NCI-H146 treated with DMSO at 0.1 percent for 48 hours (cell line): ENCODE measurements around the gene ZNF827.

Experiments
- DNase-seq: peaks from one replicate; lab custom pipeline; 2025; ENCODE audit not compliant: unreplicated experiment; lab: John Stamatoyannopoulos, UW

The ZNF827 gene

GRCh38 chr4:145890689-145891088 is 47.9 kb downstream of the ZNF827 start:
- DNase-seq: no peak

- no peak for DNase-seq
These were observed 50.2 kb downstream of the ZNF827 start for GRCh38 chr4:145888393-145888792.

- DNase-seq: no peak
These were observed 51.2 kb downstream of the ZNF827 start for GRCh38 chr4:145887241-145887991.

- DNase-seq: no peak
These were observed 51.8 kb downstream of the ZNF827 start for GRCh38 chr4:145886871-145887240.

- no peak for DNase-seq
These were observed 53.0 kb downstream of the ZNF827 start for GRCh38 chr4:145885666-145886065.

- DNase-seq: no peak
These were observed 53.8 kb downstream of the ZNF827 start for GRCh38 chr4:145884775-145885174.

- DNase-seq: no peak
These were observed 55.4 kb downstream of the ZNF827 start for GRCh38 chr4:145883101-145883694.

- DNase-seq: no peak
These were observed 56.0 kb downstream of the ZNF827 start for GRCh38 chr4:145882604-145883003.

- DNase-seq: peak; percentile 43
These were observed 56.6 kb downstream of the ZNF827 start for GRCh38 chr4:145881989-145882388.

GRCh38 chr4:145881576-145881975 is 57.0 kb downstream of the ZNF827 start:
- no peak for DNase-seq

- no peak for DNase-seq
These were observed 58.2 kb downstream of the ZNF827 start for GRCh38 chr4:145880355-145880960.

GRCh38 chr4:145879598-145879997 is 59.0 kb downstream of the ZNF827 start:
- DNase-seq: no peak

GRCh38 chr4:145878501-145879435 is 59.9 kb downstream of the ZNF827 start:
- no peak for DNase-seq

- no peak for DNase-seq
These were observed 62.0 kb downstream of the ZNF827 start for GRCh38 chr4:145876531-145877180.

- DNase-seq: no peak
These were observed 64.7 kb downstream of the ZNF827 start for GRCh38 chr4:145873901-145874300.

GRCh38 chr4:145871209-145871608 is 67.4 kb downstream of the ZNF827 start:
- DNase-seq: no peak

- no peak for DNase-seq
These were observed 68.2 kb downstream of the ZNF827 start for GRCh38 chr4:145870155-145871020.

GRCh38 chr4:145868637-145869409 is 69.8 kb downstream of the ZNF827 start:
- DNase-seq: no peak

GRCh38 chr4:145867406-145867805 is 71.2 kb downstream of the ZNF827 start:
- no peak for DNase-seq
